Heart left ventricle (tissue), 13 donors: ENCODE measurements around the gene NID2.

Experiments used
- POLR2A ChIP-seq, 2 donors: fragments of 450-650 bp; IDR thresholded peaks; one replicate each; pipeline ENCODE4 v1.6.1; 2017; ENCODE audit warnings: antibody characterized with exemption in 2 of 2, mild to moderate bottlenecking in 2 of 2, moderate library complexity in 2 of 2
- TF ChIP-seq, protein P1 (sequence below), 12 donors: fragments of 200-600 bp; sonication (generic) in 4 of 12; IDR thresholded peaks; one replicate each; pipeline versions ENCODE4 v1.5.0 to v1.8.0; 2018 to 2022; ENCODE audit warnings: antibody characterized with exemption in 12 of 12, mild to moderate bottlenecking in 5 of 12
- donor health status: ischemic (EF 13 %, LVEDD 7.1; RV severe dilation, severe dysfunction).
- donor health status: DM: no; HTN: yes; CAD: no.
- donor health status: DM: no; HTN: no; CAD: no.
- donor health status: ischemic (EF 25% LVEDD 6.9; RV normal size, moderate dysfunction).
- donor health status: ischemic (EF 25% LVEDD 5.7; RV mildly dilated, moderate dysfunction).
- donor health status: ischemic (EF 35%, LVEDD 5.7; RV mildly dilated, moderate dysfunction).
- donor health status: nonischemic (EF 11% LVEDD 7.7; RV severe dilation, severe dysfunction).
- donor health status: DM: yes; HTN: yes; CAD: no.
- donor health status: PGD.
- donor health status: ischemic (EF 29% LVEDD 5.4; RV normal size, mild dysfunction).
- donor health status: nonischemic (EF 23%, LVEDD 6.1; RV moderate dilation, normal function).

DNA sequence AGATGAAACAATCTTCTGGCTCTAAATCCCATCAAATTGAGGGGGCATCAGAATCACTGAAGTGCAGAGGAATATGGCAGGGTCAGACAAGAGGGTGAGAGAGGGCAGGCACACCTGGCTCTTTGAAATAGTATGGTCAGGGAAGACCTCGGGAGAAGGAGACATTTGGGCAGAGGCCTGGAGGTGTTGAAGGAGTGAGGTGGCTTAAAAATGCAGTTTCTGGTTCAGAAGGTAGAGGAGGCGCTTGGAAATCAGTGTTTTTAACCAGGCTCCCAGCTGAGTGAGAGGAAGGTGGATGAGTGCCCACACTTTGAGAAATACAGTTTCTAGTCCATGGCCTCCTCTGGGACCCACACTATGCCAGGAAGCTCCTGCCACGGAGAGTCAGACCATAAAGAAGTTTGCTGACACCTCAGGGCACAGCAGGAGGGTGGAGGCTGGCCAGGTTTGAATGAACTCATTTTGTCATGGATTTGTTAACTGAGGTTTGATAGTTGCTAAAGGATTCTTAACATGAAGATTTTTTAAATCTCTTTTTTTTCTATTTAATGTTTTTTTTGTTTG, 20.1 kb downstream of the NID2 start:
- TF ChIP-seq, protein P1, sequence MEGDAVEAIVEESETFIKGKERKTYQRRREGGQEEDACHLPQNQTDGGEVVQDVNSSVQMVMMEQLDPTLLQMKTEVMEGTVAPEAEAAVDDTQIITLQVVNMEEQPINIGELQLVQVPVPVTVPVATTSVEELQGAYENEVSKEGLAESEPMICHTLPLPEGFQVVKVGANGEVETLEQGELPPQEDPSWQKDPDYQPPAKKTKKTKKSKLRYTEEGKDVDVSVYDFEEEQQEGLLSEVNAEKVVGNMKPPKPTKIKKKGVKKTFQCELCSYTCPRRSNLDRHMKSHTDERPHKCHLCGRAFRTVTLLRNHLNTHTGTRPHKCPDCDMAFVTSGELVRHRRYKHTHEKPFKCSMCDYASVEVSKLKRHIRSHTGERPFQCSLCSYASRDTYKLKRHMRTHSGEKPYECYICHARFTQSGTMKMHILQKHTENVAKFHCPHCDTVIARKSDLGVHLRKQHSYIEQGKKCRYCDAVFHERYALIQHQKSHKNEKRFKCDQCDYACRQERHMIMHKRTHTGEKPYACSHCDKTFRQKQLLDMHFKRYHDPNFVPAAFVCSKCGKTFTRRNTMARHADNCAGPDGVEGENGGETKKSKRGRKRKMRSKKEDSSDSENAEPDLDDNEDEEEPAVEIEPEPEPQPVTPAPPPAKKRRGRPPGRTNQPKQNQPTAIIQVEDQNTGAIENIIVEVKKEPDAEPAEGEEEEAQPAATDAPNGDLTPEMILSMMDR (IDR thresholded peaks at IDR 0.05): no peak
- no peak for TF ChIP-seq POLR2A (IDR thresholded peaks at IDR 0.05)
